ENCODE results near the gene FAM234A.
"Not testable (repeated sequence)": the region's sequence is repeated elsewhere in the genome, so short reads cannot be mapped to it uniquely, and the experiment has no call there.

Gene FAM234A

GRCh38 chr16:266258-267164 lies 31.9 kb downstream of the FAM234A start:
- Histone ChIP-seq H4K8ac (ENCODE audit: low read depth, low read length) (no peak overlapping the region), H3K18ac (ENCODE audit: low read length) (no peak overlapping the region), H3K79me1 (ENCODE audit: low read length) (no peaks in the 10 kb centered on the region), H4K5ac (ENCODE audit: low read length) (no peak overlapping the region), H3K4me3 (ENCODE audit: low read length) (no peak overlapping the region), H3K4me1 (ENCODE audit: control insufficient read depth, low read depth, low read length) (no peaks in the 10 kb centered on the region), H3K27me3 (ENCODE audit: insufficient read depth, low read length, poor library complexity) (no peaks in the 10 kb centered on the region), H3K4me2 (ENCODE audit: low read length) (no peak overlapping the region), H3K56ac (ENCODE audit: low read length) (no peak overlapping the region), H2AK5ac (ENCODE audit: low read length) (no peak overlapping the region), H2BK15ac (replicated peaks; ENCODE audit: low read depth) (no peak overlapping the region), H3K27ac (ENCODE audit: low read depth, low read length) (no peak overlapping the region), H3K23ac (ENCODE audit: low read length) (no peak overlapping the region), H2BK120ac (ENCODE audit: low read depth, low read length) (no peak overlapping the region), H2BK5ac (ENCODE audit: low read length) (no peak overlapping the region), H3K9ac (ENCODE audit: low read length) (no peak overlapping the region), H3K79me2 (ENCODE audit: control insufficient read depth, insufficient read depth, low read length) (no peaks in the 10 kb centered on the region), H3K36me3 (ENCODE audit: control insufficient read depth, insufficient read depth, low read length) (no peaks in the 10 kb centered on the region), H3K4ac (ENCODE audit: low read depth, low read length) (no peak overlapping the region)
- WGBS (ENCODE audit: extremely low coverage, insufficient coverage, low lambda C conversion rate): no CpG with 5 or more reads among the region's 25 CpGs
- DNase-seq: no peak

DNA sequence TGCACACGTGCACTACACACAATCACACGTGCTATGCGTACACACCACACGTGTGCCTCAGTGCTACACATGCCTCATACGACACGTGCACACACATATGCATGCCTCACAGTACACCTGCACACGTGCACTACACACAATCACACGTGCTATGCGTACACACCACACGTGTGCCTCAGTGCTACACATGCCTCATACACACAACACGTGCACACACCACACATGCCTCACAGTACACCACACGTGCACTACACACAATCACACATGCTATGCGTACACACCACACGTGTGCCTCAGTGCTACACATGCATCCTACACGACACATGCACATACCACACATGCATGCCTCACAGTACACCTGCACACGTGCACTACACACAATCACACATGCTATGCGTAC lies 32.9 kb downstream of the FAM234A start:
- not testable (repeated sequence) for H3K79me1 ChIP-seq (ENCODE audit: low read length); H2BK5ac ChIP-seq (ENCODE audit: low read length); H3K18ac ChIP-seq (ENCODE audit: low read length); H2BK120ac ChIP-seq (ENCODE audit: low read depth, low read length); H3K79me2 ChIP-seq (ENCODE audit: control insufficient read depth, insufficient read depth, low read length); H4K8ac ChIP-seq (ENCODE audit: low read depth, low read length); H3K4me1 ChIP-seq (ENCODE audit: control insufficient read depth, low read depth, low read length); H2BK15ac ChIP-seq (replicated peaks; ENCODE audit: low read depth); H3K36me3 ChIP-seq (ENCODE audit: control insufficient read depth, insufficient read depth, low read length); H3K27me3 ChIP-seq (ENCODE audit: insufficient read depth, low read length, poor library complexity); H4K5ac ChIP-seq (ENCODE audit: low read length); DNase-seq; H3K4me3 ChIP-seq (ENCODE audit: low read length); H3K4me2 ChIP-seq (ENCODE audit: low read length); H3K4ac ChIP-seq (ENCODE audit: low read depth, low read length); H3K23ac ChIP-seq (ENCODE audit: low read length); H3K56ac ChIP-seq (ENCODE audit: low read length); H2AK5ac ChIP-seq (ENCODE audit: low read length); H3K9ac ChIP-seq (ENCODE audit: low read length); H3K27ac ChIP-seq (ENCODE audit: low read depth, low read length)
- no CpG with 5 or more reads among the region's 17 CpGs for WGBS (ENCODE audit: extremely low coverage, insufficient coverage, low lambda C conversion rate)

GRCh38 chr16:268141-269053 lies 33.8 kb downstream of the FAM234A start:
- Histone ChIP-seq H3K79me1 (ENCODE audit: low read length) (no peaks in the 10 kb centered on the region), H2AK5ac (ENCODE audit: low read length) (no peak overlapping the region), H3K9ac (ENCODE audit: low read length) (no peak overlapping the region), H3K23ac (ENCODE audit: low read length) (no peak overlapping the region), H4K8ac (ENCODE audit: low read depth, low read length) (no peak overlapping the region), H4K5ac (ENCODE audit: low read length) (no peak overlapping the region), H3K27ac (ENCODE audit: low read depth, low read length) (no peak overlapping the region), H2BK15ac (replicated peaks; ENCODE audit: low read depth) (no peak overlapping the region), H3K18ac (ENCODE audit: low read length) (no peak overlapping the region), H2BK120ac (ENCODE audit: low read depth, low read length) (no peak overlapping the region), H3K4me2 (ENCODE audit: low read length) (no peak overlapping the region), H3K4ac (ENCODE audit: low read depth, low read length) (no peak overlapping the region), H3K4me1 (ENCODE audit: control insufficient read depth, low read depth, low read length) (no peaks in the 10 kb centered on the region), H3K56ac (ENCODE audit: low read length) (no peak overlapping the region), H3K27me3 (ENCODE audit: insufficient read depth, low read length, poor library complexity) (no peaks in the 10 kb centered on the region), H3K4me3 (ENCODE audit: low read length) (no peak overlapping the region), H2BK5ac (ENCODE audit: low read length) (no peak overlapping the region), H3K79me2 (ENCODE audit: control insufficient read depth, insufficient read depth, low read length) (no peaks in the 10 kb centered on the region), H3K36me3 (ENCODE audit: control insufficient read depth, insufficient read depth, low read length) (no peaks in the 10 kb centered on the region)
- no peak for DNase-seq
- no CpG with 5 or more reads among the region's 40 CpGs for WGBS (ENCODE audit: extremely low coverage, insufficient coverage, low lambda C conversion rate)

DNA sequence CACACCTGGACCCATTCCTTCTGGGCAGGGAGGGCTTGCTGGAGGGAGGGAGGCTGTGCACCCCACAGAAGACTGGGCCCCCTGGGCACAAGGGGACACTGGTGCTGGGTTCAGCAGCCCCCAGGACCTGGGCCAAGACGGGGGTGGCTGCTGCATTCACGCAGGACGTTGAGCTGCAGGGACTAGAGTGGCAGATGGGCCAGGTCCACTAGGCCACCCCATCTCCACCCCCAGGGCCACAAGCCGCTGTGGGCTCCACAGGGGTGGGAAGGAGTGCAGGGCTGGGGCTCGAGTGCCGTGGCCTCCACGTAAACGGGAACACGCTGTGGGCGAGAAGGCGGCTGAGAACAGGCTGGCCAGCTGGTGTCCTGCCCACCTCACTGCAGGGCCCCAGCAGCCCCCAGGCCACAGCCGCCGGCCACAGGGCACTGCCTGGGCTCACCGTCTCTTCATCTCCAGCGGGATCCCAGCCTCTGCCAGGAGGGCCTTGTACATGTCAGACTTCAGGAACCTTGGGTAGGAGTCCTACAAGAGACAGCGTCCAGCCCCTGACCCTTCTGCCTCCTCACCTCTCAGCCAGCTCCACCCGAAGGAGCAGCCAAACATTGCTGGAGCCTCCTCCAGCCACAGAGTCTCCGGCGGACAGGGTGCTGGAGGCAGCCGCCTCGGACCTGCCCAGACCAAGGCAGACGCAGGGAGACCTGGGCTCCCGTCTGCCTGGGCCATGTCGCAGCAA lies 34.6 kb downstream of the FAM234A start:
- no peak for DNase-seq
- Histone ChIP-seq H2AK5ac (ENCODE audit: low read length) (no peak overlapping the region), H3K4me3 (ENCODE audit: low read length) (no peak overlapping the region), H3K79me2 (ENCODE audit: control insufficient read depth, insufficient read depth, low read length) (no peaks in the 10 kb centered on the region), H3K9ac (ENCODE audit: low read length) (no peak overlapping the region), H2BK15ac (replicated peaks; ENCODE audit: low read depth) (no peak overlapping the region), H3K18ac (ENCODE audit: low read length) (no peak overlapping the region), H2BK5ac (ENCODE audit: low read length) (no peak overlapping the region), H4K8ac (ENCODE audit: low read depth, low read length) (no peak overlapping the region), H3K79me1 (ENCODE audit: low read length) (no peaks in the 10 kb centered on the region), H3K27ac (ENCODE audit: low read depth, low read length) (no peak overlapping the region), H3K27me3 (ENCODE audit: insufficient read depth, low read length, poor library complexity) (no peaks in the 10 kb centered on the region), H3K4me2 (ENCODE audit: low read length) (no peak overlapping the region), H3K36me3 (ENCODE audit: control insufficient read depth, insufficient read depth, low read length) (no peaks in the 10 kb centered on the region), H4K5ac (ENCODE audit: low read length) (no peak overlapping the region), H3K4ac (ENCODE audit: low read depth, low read length) (no peak overlapping the region), H3K56ac (ENCODE audit: low read length) (no peak overlapping the region), H2BK120ac (ENCODE audit: low read depth, low read length) (no peak overlapping the region), H3K4me1 (ENCODE audit: control insufficient read depth, low read depth, low read length) (no peaks in the 10 kb centered on the region), H3K23ac (ENCODE audit: low read length) (no peak overlapping the region)
- no CpG with 5 or more reads among the region's 24 CpGs for WGBS (ENCODE audit: extremely low coverage, insufficient coverage, low lambda C conversion rate)

DNA sequence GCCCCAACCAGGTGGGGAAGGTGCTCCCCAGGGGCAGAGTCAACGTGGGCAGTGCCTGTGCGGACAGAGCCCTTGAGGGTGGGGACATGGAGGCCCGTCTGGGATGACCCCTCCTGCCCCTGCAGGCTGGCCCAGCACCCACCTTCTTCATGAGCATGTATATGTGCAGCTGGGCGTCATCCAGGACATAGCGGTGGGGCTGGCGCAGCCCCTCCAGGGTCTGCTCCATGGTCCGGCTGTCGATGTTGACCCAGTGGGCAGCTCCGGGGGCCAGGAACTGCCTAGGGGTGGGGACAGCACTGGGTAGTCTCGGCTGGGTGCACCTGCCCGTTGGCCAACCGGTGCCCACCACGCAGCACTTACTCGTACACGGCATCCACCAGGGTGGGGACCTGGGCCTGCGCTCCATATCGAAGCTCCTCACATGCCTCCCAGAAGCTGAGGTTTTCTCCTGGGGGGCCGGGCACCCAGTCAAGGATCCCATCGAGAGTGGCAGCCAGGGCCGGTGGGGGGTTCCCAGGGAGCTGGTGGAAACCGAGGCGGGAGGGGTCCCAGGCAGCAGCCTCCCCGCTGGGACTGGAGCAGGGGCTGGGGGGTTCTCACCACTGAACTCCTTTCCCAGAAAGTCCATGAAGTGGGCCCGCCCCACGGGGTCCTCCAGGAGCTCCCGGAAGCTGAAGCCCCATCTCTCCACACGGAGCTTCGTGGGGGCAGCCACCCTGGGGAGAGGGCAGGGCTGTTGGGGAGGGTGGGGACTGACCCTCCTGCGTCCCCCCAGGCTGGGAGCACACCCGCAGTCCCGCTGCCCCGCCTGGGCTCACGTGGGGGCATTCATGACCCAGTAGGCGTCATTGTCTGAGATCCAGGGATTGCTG lies 36.0 kb downstream of the FAM234A start:
- H2BK5ac ChIP-seq (ENCODE audit: low read length): no peak overlapping the region
- no peak overlapping the region for H3K9ac ChIP-seq (ENCODE audit: low read length)
- no peak overlapping the region for H3K4ac ChIP-seq (ENCODE audit: low read depth, low read length)
- no peak overlapping the region for H3K4me3 ChIP-seq (ENCODE audit: low read length)
- H4K8ac ChIP-seq (ENCODE audit: low read depth, low read length): no peak overlapping the region
- H3K27ac ChIP-seq (ENCODE audit: low read depth, low read length): no peak overlapping the region
- DNase-seq: no peak
- H3K4me2 ChIP-seq (ENCODE audit: low read length): no peak overlapping the region
- no peak overlapping the region for H3K23ac ChIP-seq (ENCODE audit: low read length)
- H3K56ac ChIP-seq (ENCODE audit: low read length): no peak overlapping the region
- no peak overlapping the region for H2BK15ac ChIP-seq (replicated peaks; ENCODE audit: low read depth)
- no CpG with 5 or more reads among the region's 34 CpGs for WGBS (ENCODE audit: extremely low coverage, insufficient coverage, low lambda C conversion rate)
- no peaks in the 10 kb centered on the region for H3K4me1 ChIP-seq (ENCODE audit: control insufficient read depth, low read depth, low read length)
- H3K79me2 ChIP-seq (ENCODE audit: control insufficient read depth, insufficient read depth, low read length): no peaks in the 10 kb centered on the region
- H3K18ac ChIP-seq (ENCODE audit: low read length): no peak overlapping the region
- H4K5ac ChIP-seq (ENCODE audit: low read length): no peak overlapping the region
- H3K36me3 ChIP-seq (ENCODE audit: control insufficient read depth, insufficient read depth, low read length): no peaks in the 10 kb centered on the region
- no peak overlapping the region for H2BK120ac ChIP-seq (ENCODE audit: low read depth, low read length)
- no peaks in the 10 kb centered on the region for H3K79me1 ChIP-seq (ENCODE audit: low read length)
- H3K27me3 ChIP-seq (ENCODE audit: insufficient read depth, low read length, poor library complexity): peaks cover 1% of the 10 kb centered on the region
- no peak overlapping the region for H2AK5ac ChIP-seq (ENCODE audit: low read length)
